ENCODE measurements around the gene ADGRD1. TPM values are rescaled to one million over a fixed set of nuclear protein-coding genes. Genes with fewer than 3 reads are reported as not detected.

The ADGRD1 gene
- total RNA-seq, 1 donor from 2014 or later: 4.0 TPM

- Mint-ChIP-seq H3K27ac (no peak overlapping the region), H3K27me3 (peaks cover 11% of the 10 kb centered on the region), H3K36me3 (ENCODE audit: insufficient read depth) (peaks cover 2% of the 10 kb centered on the region), H3K9me3 (ENCODE audit: low read depth) (peaks cover 12% of the 10 kb centered on the region), H3K4me1 (ENCODE audit: low read depth) (no peaks in the 10 kb centered on the region), H3K4me3 (ENCODE audit: low read depth) (no peak overlapping the region)
- TF ChIP-seq, protein P1, sequence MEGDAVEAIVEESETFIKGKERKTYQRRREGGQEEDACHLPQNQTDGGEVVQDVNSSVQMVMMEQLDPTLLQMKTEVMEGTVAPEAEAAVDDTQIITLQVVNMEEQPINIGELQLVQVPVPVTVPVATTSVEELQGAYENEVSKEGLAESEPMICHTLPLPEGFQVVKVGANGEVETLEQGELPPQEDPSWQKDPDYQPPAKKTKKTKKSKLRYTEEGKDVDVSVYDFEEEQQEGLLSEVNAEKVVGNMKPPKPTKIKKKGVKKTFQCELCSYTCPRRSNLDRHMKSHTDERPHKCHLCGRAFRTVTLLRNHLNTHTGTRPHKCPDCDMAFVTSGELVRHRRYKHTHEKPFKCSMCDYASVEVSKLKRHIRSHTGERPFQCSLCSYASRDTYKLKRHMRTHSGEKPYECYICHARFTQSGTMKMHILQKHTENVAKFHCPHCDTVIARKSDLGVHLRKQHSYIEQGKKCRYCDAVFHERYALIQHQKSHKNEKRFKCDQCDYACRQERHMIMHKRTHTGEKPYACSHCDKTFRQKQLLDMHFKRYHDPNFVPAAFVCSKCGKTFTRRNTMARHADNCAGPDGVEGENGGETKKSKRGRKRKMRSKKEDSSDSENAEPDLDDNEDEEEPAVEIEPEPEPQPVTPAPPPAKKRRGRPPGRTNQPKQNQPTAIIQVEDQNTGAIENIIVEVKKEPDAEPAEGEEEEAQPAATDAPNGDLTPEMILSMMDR (IDR thresholded peaks at IDR 0.05; ENCODE audit: unreplicated experiment): no peak
- no peak for DNase-seq (ENCODE audit: low spot score, unreplicated experiment)
Observed at GRCh38 chr12:130938186-130938585, 15.5 kb upstream of the ADGRD1 start.

- Mint-ChIP-seq H3K9me3 (ENCODE audit: low read depth) (peaks cover 13% of the 10 kb centered on the region), H3K27ac (no peak overlapping the region), H3K4me1 (ENCODE audit: low read depth) (no peaks in the 10 kb centered on the region), H3K36me3 (ENCODE audit: insufficient read depth) (peaks cover 3% of the 10 kb centered on the region), H3K27me3 (peaks cover 2% of the 10 kb centered on the region), H3K4me3 (ENCODE audit: low read depth) (no peak overlapping the region)
- no peak for DNase-seq (ENCODE audit: low spot score, unreplicated experiment)
- TF ChIP-seq, protein P1 (IDR thresholded peaks at IDR 0.05; ENCODE audit: unreplicated experiment): no peak
Observed at GRCh38 chr12:130944878-130945277, 8.8 kb upstream of the ADGRD1 start.

DNA sequence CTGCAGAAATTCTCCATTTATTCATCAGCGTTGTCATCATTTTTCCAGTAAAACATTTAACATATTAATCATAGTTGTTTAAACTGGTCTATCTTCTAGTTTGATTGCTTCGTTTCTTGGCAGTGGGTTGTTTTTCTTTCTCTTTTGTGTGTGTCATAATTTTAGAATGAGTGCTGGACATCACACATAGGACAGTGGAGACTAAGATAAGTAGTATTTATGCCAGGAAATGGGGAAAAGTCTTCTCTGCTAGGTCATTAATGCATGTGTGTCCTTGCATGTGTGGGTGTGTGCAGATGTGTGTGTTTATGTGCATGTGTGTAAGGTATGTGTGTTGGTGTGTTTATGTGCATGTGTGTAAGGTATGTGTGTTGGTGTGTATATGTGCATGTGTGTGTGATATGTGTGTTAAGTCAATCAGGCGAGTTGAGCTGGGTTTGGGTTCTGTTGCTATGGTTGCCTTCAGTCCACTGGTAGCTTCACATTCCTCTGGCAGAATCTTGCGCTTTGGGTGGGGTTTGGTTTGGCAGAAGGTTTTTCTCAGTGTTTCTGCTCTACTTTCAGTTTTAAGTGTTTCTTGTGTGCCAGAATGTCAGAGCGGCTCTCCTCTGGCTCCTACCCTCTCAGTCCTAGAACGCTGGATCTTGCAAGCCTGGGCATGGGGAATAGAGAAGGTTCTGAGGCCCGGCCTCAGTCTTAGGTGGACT lies 7.8 kb upstream of the ADGRD1 start:
- DNase-seq (ENCODE audit: low spot score, unreplicated experiment): no peak
- no peaks in the 10 kb centered on the region for H3K4me1 Mint-ChIP-seq (ENCODE audit: low read depth)

DNA sequence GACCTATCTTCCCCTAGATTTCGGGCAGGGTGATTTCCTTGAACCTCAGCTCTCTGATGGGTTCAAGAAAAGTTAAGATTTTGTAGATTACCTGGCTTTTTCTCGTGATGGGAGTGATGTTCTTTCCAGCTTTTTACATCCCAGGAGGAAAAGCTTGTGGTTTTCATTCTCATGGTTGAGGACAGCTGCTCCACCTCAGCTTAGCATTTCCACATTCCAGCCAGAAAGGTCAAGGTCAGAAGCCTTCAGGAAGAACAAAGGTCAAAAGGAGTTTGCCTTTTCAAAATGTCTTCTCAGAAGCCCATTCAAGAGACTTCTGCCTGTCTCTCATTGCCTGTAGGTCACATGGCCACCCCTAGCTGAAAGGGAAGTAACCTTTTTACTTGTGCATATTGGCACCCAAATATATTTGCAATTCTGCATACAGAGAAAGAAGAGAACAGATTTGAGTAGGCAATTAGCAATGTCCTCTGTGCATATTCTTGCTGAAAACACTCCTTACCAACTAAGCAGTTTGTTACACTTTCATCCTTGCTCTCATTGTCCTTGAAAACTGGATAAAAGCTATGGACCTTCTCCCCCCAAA lies 6.6 kb upstream of the ADGRD1 start:
- TF ChIP-seq, protein P1 (IDR thresholded peaks at IDR 0.05; ENCODE audit: unreplicated experiment): no peak
- DNase-seq (ENCODE audit: low spot score, unreplicated experiment): no peak
- Mint-ChIP-seq H3K4me3 (ENCODE audit: low read depth) (no peak overlapping the region), H3K9me3 (ENCODE audit: low read depth) (peaks cover 11% of the 10 kb centered on the region), H3K4me1 (ENCODE audit: low read depth) (peaks cover 6% of the 10 kb centered on the region), H3K36me3 (ENCODE audit: insufficient read depth) (peaks cover 3% of the 10 kb centered on the region), H3K27ac (no peak overlapping the region), H3K27me3 (no peaks in the 10 kb centered on the region)

More for the DNA sequence above, 7.8 kb upstream of the ADGRD1 start:
- Mint-ChIP-seq H3K36me3 (ENCODE audit: insufficient read depth) (peaks cover 3% of the 10 kb centered on the region), H3K9me3 (ENCODE audit: low read depth) (peaks cover 11% of the 10 kb centered on the region), H3K27me3 (no peaks in the 10 kb centered on the region), H3K27ac (no peak overlapping the region), H3K4me3 (ENCODE audit: low read depth) (no peak overlapping the region)
- TF ChIP-seq, protein P1 (IDR thresholded peaks at IDR 0.05; ENCODE audit: unreplicated experiment): no peak

DNA sequence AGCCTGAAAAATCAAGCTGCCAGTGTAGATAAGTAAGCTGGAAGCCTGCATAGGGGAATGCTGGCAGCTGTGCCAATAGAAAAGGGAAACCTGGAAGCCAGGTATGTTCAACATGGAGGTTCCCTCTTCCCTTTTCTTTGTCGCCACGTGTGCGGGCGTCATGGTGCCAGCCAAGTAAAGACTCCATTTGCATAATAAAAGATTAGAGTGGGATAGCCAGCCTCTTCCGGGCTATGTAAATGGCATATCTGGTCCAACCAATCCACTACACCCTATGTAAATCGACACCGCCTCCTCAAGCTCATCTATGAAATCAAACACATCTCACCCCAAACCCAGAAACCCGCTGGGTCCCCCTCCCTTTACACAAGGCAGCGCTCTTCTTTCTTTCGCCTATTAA lies 5.6 kb upstream of the ADGRD1 start:
- DNase-seq (ENCODE audit: low spot score, unreplicated experiment): no peak
- Mint-ChIP-seq H3K27me3 (peaks cover 3% of the 10 kb centered on the region), H3K4me3 (ENCODE audit: low read depth) (no peak overlapping the region), H3K27ac (no peak overlapping the region), H3K36me3 (ENCODE audit: insufficient read depth) (peaks cover 3% of the 10 kb centered on the region), H3K9me3 (ENCODE audit: low read depth) (peaks cover 11% of the 10 kb centered on the region), H3K4me1 (ENCODE audit: low read depth) (peaks cover 15% of the 10 kb centered on the region)
- TF ChIP-seq, protein P1 (IDR thresholded peaks at IDR 0.05; ENCODE audit: unreplicated experiment): no peak
